HG03521 (cell line): ENCODE results near the gene ASXL1.
"Not testable (repeated sequence)": the region's sequence is repeated elsewhere in the genome, so short reads cannot be mapped to it uniquely, and the experiment has no call there.

ENCODE experiments used
- ATAC-seq: cut with Tn5 transposase; IDR thresholded peaks from one replicate; pipeline ENCODE4 v1.9.1; 2021; ENCODE audit warnings: mild to moderate bottlenecking, moderate library complexity; ENCODE audit not compliant: unreplicated experiment

Gene ASXL1

GRCh38 chr20:32336918-32337347, 21.2 kb upstream of the ASXL1 start:
- ATAC-seq = no peak

- no peak for ATAC-seq
Measured at GRCh38 chr20:32337937-32338661, 20.0 kb upstream of the ASXL1 start.

GRCh38 chr20:32338665-32339064, 19.5 kb upstream of the ASXL1 start:
- no peak for ATAC-seq

GRCh38 chr20:32339116-32339515, 19.0 kb upstream of the ASXL1 start:
- no peak for ATAC-seq

GRCh38 chr20:32341053-32341452, 17.1 kb upstream of the ASXL1 start:
- not testable (repeated sequence) for ATAC-seq

GRCh38 chr20:32343439-32343838, 14.7 kb upstream of the ASXL1 start:
- ATAC-seq = no peak

GRCh38 chr20:32344835-32345506, 13.2 kb upstream of the ASXL1 start:
- no peak for ATAC-seq

GRCh38 chr20:32348207-32348606, 9.9 kb upstream of the ASXL1 start:
- no peak for ATAC-seq

GRCh38 chr20:32350421-32350820, 7.7 kb upstream of the ASXL1 start:
- ATAC-seq = no peak

- ATAC-seq = no peak
Measured at GRCh38 chr20:32352121-32352720, 5.9 kb upstream of the ASXL1 start.

GRCh38 chr20:32353848-32354496, 4.2 kb upstream of the ASXL1 start:
- ATAC-seq = no peak

GRCh38 chr20:32354592-32355416, 3.3 kb upstream of the ASXL1 start:
- no peak for ATAC-seq

GRCh38 chr20:32355417-32355841, 2.7 kb upstream of the ASXL1 start:
- no peak for ATAC-seq

GRCh38 chr20:32355907-32356621, 2.1 kb upstream of the ASXL1 start:
- not testable (repeated sequence) for ATAC-seq

GRCh38 chr20:32356622-32357374, 1.3 kb upstream of the ASXL1 start:
- no peak for ATAC-seq

GRCh38 chr20:32357375-32357868, 709 bp upstream of the ASXL1 start:
- ATAC-seq = no peak

GRCh38 chr20:32358632-32358882, 426 bp downstream of the ASXL1 start:
- ATAC-seq = no peak

GRCh38 chr20:32358883-32359632, 927 bp downstream of the ASXL1 start:
- peak; percentile 16 for ATAC-seq
